CD4-positive, CD25-positive, alpha-beta regulatory T cell (primary cell): ENCODE results near the gene WWOX. TPM values are rescaled to one million over a fixed set of nuclear protein-coding genes. Genes with fewer than 3 reads are reported as not detected.
A peak's percentile ranks its signal among the peaks of the same experiment; 100 is the strongest.

ENCODE experiments used
- ATAC-seq, 2 donors: fragments of 150-1000 bp; cut with Tn5 transposase; one replicate each; pipeline ENCODE4 v1.10.0; 2021; ENCODE audit warnings: low read depth in 2 of 2, moderate number of reproducible peaks in 2 of 2, moderate library complexity in 1 of 2
- DNase-seq, 3 donors: peaks; one replicate each; pipeline versions ENCODE4 v3.0.0 to v3.0.0-alpha.2; 2012 to 2022; ENCODE audit warnings: mixed read lengths in 1 of 3
- H3K27ac ChIP-seq: one replicate; pipeline ENCODE4 v1.7.0; 2013; ENCODE audit warnings: mild to moderate bottlenecking, low read length; ENCODE audit not compliant: insufficient read depth, poor library complexity, severe bottlenecking
- H3K27me3 ChIP-seq: one replicate; pipeline ENCODE4 v1.7.0; 2013; ENCODE audit warnings: low read length; ENCODE audit not compliant: control insufficient read depth, insufficient read depth
- H3K36me3 ChIP-seq: one replicate; pipeline ENCODE4 v1.7.0; 2013; ENCODE audit warnings: mild to moderate bottlenecking, low read length, moderate library complexity; ENCODE audit not compliant: control insufficient read depth, insufficient read depth
- H3K4me1 ChIP-seq: 2 replicates; pipeline ENCODE4 v1.7.0; 2013; ENCODE audit warnings: mild to moderate bottlenecking, low read length; ENCODE audit not compliant: insufficient read depth, control insufficient read depth, poor library complexity, severe bottlenecking
- H3K4me3 ChIP-seq: one replicate; pipeline ENCODE4 v1.7.0; 2013; ENCODE audit warnings: low read depth, mild to moderate bottlenecking, low read length, moderate library complexity
- H3K9me3 ChIP-seq, 2 experiments: 1 replicate in 1 of 2; 2 replicates in 1 of 2; pipeline ENCODE4 v1.7.0; 2013; ENCODE audit warnings: low read length in 2 of 2, mild to moderate bottlenecking in 1 of 2, moderate library complexity in 1 of 2; ENCODE audit not compliant: control insufficient read depth in 2 of 2
- H3K27ac Mint-ChIP-seq, 3 donors: one replicate each; pipeline ENCODE4 v1.8.0; 2020 to 2022; ENCODE audit warnings: mild to moderate bottlenecking in 3 of 3, mixed read lengths in 3 of 3, moderate library complexity in 2 of 3
- H3K27me3 Mint-ChIP-seq: one replicate; pipeline ENCODE4 v1.8.0; 2022; ENCODE audit warnings: mild to moderate bottlenecking, mixed read lengths
- H3K36me3 Mint-ChIP-seq: one replicate; pipeline ENCODE4 v1.8.0; 2020; ENCODE audit warnings: mixed read lengths
- H3K4me1 Mint-ChIP-seq, 4 donors: one replicate each; pipeline ENCODE4 v1.8.0; 2020 to 2022; ENCODE audit warnings: mixed read lengths in 4 of 4, mild to moderate bottlenecking in 1 of 4
- H3K4me3 Mint-ChIP-seq, 4 donors: one replicate each; pipeline ENCODE4 v1.8.0; 2020 to 2022; ENCODE audit warnings: mild to moderate bottlenecking in 4 of 4, mixed read lengths in 4 of 4, moderate library complexity in 3 of 4
- H3K9me3 Mint-ChIP-seq, 7 donors: one replicate each; pipeline ENCODE4 v1.8.0; 2020 to 2022; ENCODE audit warnings: mixed read lengths in 7 of 7, mild to moderate bottlenecking in 3 of 7, moderate library complexity in 2 of 7
- polyA plus RNA-seq, 4 donors: library from polyadenylated mRNA; unstranded; fragments of 300-500 nt; fragmentation: Illumina TruSeq; gene quantifications; one replicate each; pipeline ENCODE4 v1.2.3, GENCODE V29; 2021
- total RNA-seq: library from RNA; stranded (reverse); gene quantifications from one replicate; pipeline ENCODE4 v1.2.3, GENCODE V29; 2022

WWOX gene
- total and polyA plus RNA-seq, 5 donors from 2014 or later, result 10.3 to 18.6 (median 12.8) TPM

- no peak overlapping the region for H3K27ac ChIP-seq
- no peaks in the 10 kb centered on the region for H3K36me3 ChIP-seq
- Mint-ChIP-seq H3K27me3 (no peaks in the 10 kb centered on the region), H3K4me1 (no peaks in the 10 kb centered on the region), H3K9me3 (no peaks in the 10 kb centered on the region), H3K4me3 (no peak overlapping the region), H3K36me3 (no peaks in the 10 kb centered on the region), H3K27ac (no peak overlapping the region)
- H3K4me3 ChIP-seq, result no peak overlapping the region
- no peaks in the 10 kb centered on the region for H3K9me3 ChIP-seq
- H3K27me3 ChIP-seq, result no peaks in the 10 kb centered on the region
- no peak for DNase-seq
- no peaks in the 10 kb centered on the region for H3K4me1 ChIP-seq
- ATAC-seq, result no peak
These were observed 85.1 kb downstream of the WWOX start for GRCh38 chr16:78184238-78185183.

GRCh38 chr16:78189121-78189520 is 89.7 kb downstream of the WWOX start:
- Mint-ChIP-seq H3K36me3 (peaks cover 3% of the 10 kb centered on the region), H3K4me1 (peaks cover 0 to 5% (median 0%) of the 10 kb centered on the region in 4 donors)

GRCh38 chr16:78192734-78193488 is 93.5 kb downstream of the WWOX start:
- H3K27me3 Mint-ChIP-seq, result no peaks in the 10 kb centered on the region
- DNase-seq, result no peak
- Histone ChIP-seq H3K9me3 (no peaks in the 10 kb centered on the region), H3K27me3 (no peaks in the 10 kb centered on the region), H3K4me1 (no peaks in the 10 kb centered on the region), H3K4me3 (no peak overlapping the region), H3K36me3 (no peaks in the 10 kb centered on the region), H3K27ac (no peak overlapping the region)
- H3K36me3 Mint-ChIP-seq, result peaks cover 3% of the 10 kb centered on the region
- no peak overlapping the region for H3K4me3 Mint-ChIP-seq
- no peak for ATAC-seq
- peak overlapping the region in 1 of 3 donors; percentile 40 for H3K27ac Mint-ChIP-seq
- peaks cover 0 to 5% (median 2%) of the 10 kb centered on the region in 4 donors for H3K4me1 Mint-ChIP-seq
- H3K9me3 Mint-ChIP-seq, result peaks cover 0 to 2% (median 0%) of the 10 kb centered on the region in 7 donors

More at GRCh38 chr16:78189121-78189520, 89.7 kb downstream of the WWOX start:
- no peaks in the 10 kb centered on the region for H3K4me1 ChIP-seq
- ATAC-seq, result no peak
- no peak for DNase-seq
- H3K27me3 ChIP-seq, result no peaks in the 10 kb centered on the region
- no peak overlapping the region for H3K4me3 ChIP-seq
- Mint-ChIP-seq H3K9me3 (peaks cover 0 to 2% (median 0%) of the 10 kb centered on the region in 7 donors), H3K4me3 (no peak overlapping the region), H3K27me3 (no peaks in the 10 kb centered on the region), H3K27ac (no peak overlapping the region)
- no peaks in the 10 kb centered on the region for H3K9me3 ChIP-seq
- no peaks in the 10 kb centered on the region for H3K36me3 ChIP-seq
- H3K27ac ChIP-seq, result no peak overlapping the region

GRCh38 chr16:78194948-78195347 is 95.5 kb downstream of the WWOX start:
- Histone ChIP-seq H3K27ac (no peak overlapping the region), H3K36me3 (no peaks in the 10 kb centered on the region), H3K27me3 (no peaks in the 10 kb centered on the region), H3K4me1 (no peaks in the 10 kb centered on the region), H3K4me3 (no peak overlapping the region), H3K9me3 (no peaks in the 10 kb centered on the region)
- Mint-ChIP-seq H3K27ac (no peak overlapping the region), H3K27me3 (no peaks in the 10 kb centered on the region), H3K4me1 (peaks cover 0 to 5% (median 2%) of the 10 kb centered on the region in 4 donors), H3K36me3 (peaks cover 3% of the 10 kb centered on the region), H3K4me3 (no peak overlapping the region), H3K9me3 (peaks cover 0 to 2% (median 0%) of the 10 kb centered on the region in 7 donors)
- ATAC-seq, result no peak
- no peak for DNase-seq

GRCh38 chr16:78195797-78196196 is 96.3 kb downstream of the WWOX start:
- no peak overlapping the region for H3K4me3 Mint-ChIP-seq
- H3K36me3 ChIP-seq, result no peaks in the 10 kb centered on the region

GRCh38 chr16:78196502-78196901 is 97.0 kb downstream of the WWOX start:
- ATAC-seq (no peak), DNase-seq (no peak)
- Mint-ChIP-seq H3K27ac (no peak overlapping the region), H3K27me3 (no peaks in the 10 kb centered on the region), H3K9me3 (peaks cover 0 to 2% (median 0%) of the 10 kb centered on the region in 7 donors), H3K36me3 (peaks cover 3% of the 10 kb centered on the region), H3K4me3 (no peak overlapping the region), H3K4me1 (peaks cover 0 to 7% (median 2%) of the 10 kb centered on the region in 4 donors)
- H3K27ac ChIP-seq, result no peak overlapping the region
- H3K27me3 ChIP-seq, result no peaks in the 10 kb centered on the region
- H3K4me1 ChIP-seq, result no peaks in the 10 kb centered on the region
- H3K9me3 ChIP-seq, result no peaks in the 10 kb centered on the region
- no peak overlapping the region for H3K4me3 ChIP-seq
- no peaks in the 10 kb centered on the region for H3K36me3 ChIP-seq

More at GRCh38 chr16:78195797-78196196, 96.3 kb downstream of the WWOX start:
- ATAC-seq (no peak), DNase-seq (no peak)
- Mint-ChIP-seq H3K9me3 (peaks cover 0 to 2% (median 0%) of the 10 kb centered on the region in 7 donors), H3K27me3 (no peaks in the 10 kb centered on the region), H3K27ac (no peak overlapping the region), H3K36me3 (peaks cover 3% of the 10 kb centered on the region), H3K4me1 (peaks cover 0 to 5% (median 2%) of the 10 kb centered on the region in 4 donors)
- H3K27ac ChIP-seq, result no peak overlapping the region
- no peak overlapping the region for H3K4me3 ChIP-seq
- H3K9me3 ChIP-seq, result no peaks in the 10 kb centered on the region
- no peaks in the 10 kb centered on the region for H3K4me1 ChIP-seq
- no peaks in the 10 kb centered on the region for H3K27me3 ChIP-seq

- Histone ChIP-seq H3K36me3 (no peaks in the 10 kb centered on the region), H3K4me1 (no peaks in the 10 kb centered on the region), H3K27me3 (no peaks in the 10 kb centered on the region), H3K4me3 (no peak overlapping the region), H3K27ac (no peak overlapping the region), H3K9me3 (no peaks in the 10 kb centered on the region)
- ATAC-seq (no peak), DNase-seq (no peak)
- H3K36me3 Mint-ChIP-seq, result peaks cover 3% of the 10 kb centered on the region
- H3K4me1 Mint-ChIP-seq, result peaks cover 0 to 5% (median 2%) of the 10 kb centered on the region in 4 donors
- no peaks in the 10 kb centered on the region for H3K27me3 Mint-ChIP-seq
- H3K27ac Mint-ChIP-seq, result no peak overlapping the region
- H3K4me3 Mint-ChIP-seq, result no peak overlapping the region
- H3K9me3 Mint-ChIP-seq, result peaks cover 0 to 3% (median 0%) of the 10 kb centered on the region in 7 donors
These were observed 98.8 kb downstream of the WWOX start for GRCh38 chr16:78198288-78198687.
